Heart right ventricle (tissue), 16 donors: ENCODE data around the gene CD247. TPM values are rescaled to one million over a fixed set of nuclear protein-coding genes. Genes with fewer than 3 reads are reported as not detected.

Source experiments
- ATAC-seq, 8 donors: fragments of 200-7000 bp; cut with Tn5 transposase; one replicate each; pipeline ENCODE4 v1.9.1; 2020; ENCODE audit warnings: mild to moderate bottlenecking in 8 of 8, moderate library complexity in 8 of 8, moderate number of reproducible peaks in 1 of 8
- DNase-seq, 2 donors: peaks; one replicate each; pipeline ENCODE4 v3.0.0-alpha.2; 2020
- H3K27ac ChIP-seq, 10 donors: fragments of 200-600 bp; sonication (generic) in 2 of 10; one replicate each; pipeline versions ENCODE4 v1.5.0 to v1.8.0; 2020 to 2022; ENCODE audit warnings: mild to moderate bottlenecking in 3 of 10
- H3K27me3 ChIP-seq, 7 donors: fragments of 200-600 bp; one replicate each; pipeline ENCODE4 v1.8.0; 2021 to 2022; ENCODE audit warnings: mild to moderate bottlenecking in 2 of 7
- H3K36me3 ChIP-seq, 9 donors: fragments of 200-600 bp; sonication (generic) in 1 of 9; one replicate each; pipeline versions ENCODE4 v1.5.0 to v1.8.0; 2020 to 2022; ENCODE audit warnings: mild to moderate bottlenecking in 2 of 9
- H3K4me1 ChIP-seq, 9 donors: fragments of 200-600 bp; sonication (generic) in 1 of 9; one replicate each; pipeline versions ENCODE4 v1.5.0 to v1.8.0; 2020 to 2022; ENCODE audit warnings: mild to moderate bottlenecking in 4 of 9
- H3K4me3 ChIP-seq, 10 donors: fragments of 200-600 bp; sonication (generic) in 2 of 10; one replicate each; pipeline versions ENCODE4 v1.5.0 to v1.8.0; 2020 to 2022; ENCODE audit warnings: mild to moderate bottlenecking in 7 of 10, moderate library complexity in 2 of 10
- H3K9me3 ChIP-seq, 11 donors: fragments of 200-600 bp in 10 of 11; sonication (generic) in 2 of 11; one replicate each; pipeline versions ENCODE4 v1.5.0 to v1.8.0; 2013 to 2022; ENCODE audit warnings: mild to moderate bottlenecking in 2 of 11, control low read depth in 1 of 11, moderate library complexity in 1 of 11
- CTCF ChIP-seq, 9 donors: fragments of 200-600 bp; sonication (generic) in 2 of 9; IDR thresholded peaks; one replicate each; pipeline versions ENCODE4 v1.5.0 to v1.8.0; 2021 to 2022; ENCODE audit warnings: antibody characterized with exemption in 9 of 9, mild to moderate bottlenecking in 5 of 9, moderate library complexity in 1 of 9
- WGBS, 2 donors: extraction: QIAGEN DNeasy Blood & Tissue Kit; methylation state at CpG; one replicate each; pipeline ENCODE4 v1.1.7; 2013; ENCODE audit warnings: inconsistent platforms in 1 of 2; 5-methylcytosine and 5-hydroxymethylcytosine counted together
- intact Hi-C, 10 donors: fragments of 100-400 bp; cut with DNase I; formaldehyde crosslinking; loops; one replicate each; pipeline versions ENCODE4 v1.11.1 to v1.14.2; 2022
- polyA plus RNA-seq, 2 donors: library from polyadenylated mRNA; stranded (reverse); fragments of 200-250 nt; gene quantifications; one replicate each; pipeline ENCODE4 v1.2.3, GENCODE V29; 2013
- total RNA-seq, 10 donors: library from RNA; stranded (reverse); fragmentation: NEBNext Ultra II Directional in 3 of 10; extraction: Animal tissue kit (Norgen Biotek cat#: 25700) in 3 of 10; gene quantifications; one replicate each; pipeline versions ENCODE4 v1.2.1 to v1.2.4, GENCODE V29; 2021 to 2023
- donor health status: Arrhythmogenic right ventricular cardiomyopathy.
- donor health status: ischemic (EF 13 %, LVEDD 7.1; RV severe dilation, severe dysfunction).
- donor health status: healthy with polysubstance abuse.
- donor health status: DM: no; HTN: yes; CAD: no.
- donor health status: DM: no; HTN: no; CAD: no.
- donor health status: ischemic (EF 25% LVEDD 6.9; RV normal size, moderate dysfunction).
- donor health status: ischemic (EF 25% LVEDD 5.7; RV mildly dilated, moderate dysfunction).
- donor health status: healthy.
- donor health status: DM: yes; HTN: yes; CAD: no.
- donor health status: Ischemic cardiomyopathy.
- donor health status: ischemic (EF 35%, LVEDD 5.7; RV mildly dilated, moderate dysfunction).
- donor health status: nonischemic (EF 11% LVEDD 7.7; RV severe dilation, severe dysfunction).
- donor health status: DM: yes; HTN: yes; CAD: no.
- donor health status: PGD.
- donor health status: ischemic (EF 29% LVEDD 5.4; RV normal size, mild dysfunction).
- donor health status: nonischemic (EF 23%, LVEDD 6.1; RV moderate dilation, normal function).

The CD247 gene
- total and polyA plus RNA-seq, 12 donors: 0.31 to 6.5 (median 0.66) TPM; not detected in 1

GRCh38 chr1:167388976-167389375 lies 129.4 kb downstream of the CD247 start:
- H3K9me3 ChIP-seq: no peaks in the 10 kb centered on the region
- H3K27me3 ChIP-seq: no peaks in the 10 kb centered on the region
- peaks cover 0 to 78% (median 16%) of the 10 kb centered on the region in 9 donors for H3K36me3 ChIP-seq
- WGBS, 2 donors: 98 to 99% methylated on average over 1 of the region's 1 CpG
- TF ChIP-seq CTCF (IDR thresholded peaks at IDR 0.05): no peak
- H3K27ac ChIP-seq: no peak overlapping the region
- H3K4me3 ChIP-seq: no peak overlapping the region
- no peak for ATAC-seq
- no peak for DNase-seq
- H3K4me1 ChIP-seq: peaks cover 0 to 7% (median 0%) of the 10 kb centered on the region in 9 donors
- intact Hi-C loops: no loop called here

GRCh38 chr1:167387251-167387910 lies 130.9 kb downstream of the CD247 start:
- WGBS, 2 donors: 92 to 97% methylated on average over 7 of the region's 7 CpGs
- intact Hi-C loops: no loop called here

More at GRCh38 chr1:167387251-167387910, 130.9 kb downstream of the CD247 start:
- peaks cover 0 to 7% (median 0%) of the 10 kb centered on the region in 9 donors for H3K4me1 ChIP-seq
- H3K27ac ChIP-seq: peak overlapping the region in 1 of 10 donors; percentile 37
- peaks cover 0 to 80% (median 17%) of the 10 kb centered on the region in 9 donors for H3K36me3 ChIP-seq
- TF ChIP-seq CTCF (IDR thresholded peaks at IDR 0.05): no peak
- H3K27me3 ChIP-seq: no peaks in the 10 kb centered on the region
- ATAC-seq (peak in 3 of 8 donors; percentile 34 to 52 (median 49)), DNase-seq (no peak)
- no peak overlapping the region for H3K4me3 ChIP-seq
- H3K9me3 ChIP-seq: no peaks in the 10 kb centered on the region

Other genes starting within 250 kb of the CD247 start
- 100 to 1,000 TPM in 1 of 10 donors, 10 to 100 TPM in 9; 56.9 to 113 (median 76.7) TPM for gene CREG1, start 35.2 kb upstream of the CD247 start, total RNA-seq
- 10 to 100 TPM; 30.5 to 35.2 TPM for gene CREG1, start 35.2 kb upstream of the CD247 start, polyA plus RNA-seq
- 10 to 100 TPM; 27.9 to 50.2 (median 39.7) TPM for gene RCSD1, start 111.7 kb upstream of the CD247 start, total RNA-seq
- 10 to 100 TPM in 1 of 2 donors, 1 to 10 TPM in 1; 9.0 to 13.5 TPM for gene RCSD1, start 111.7 kb upstream of the CD247 start, polyA plus RNA-seq
- gene MPZL1, start 203.5 kb upstream of the CD247 start, total RNA-seq: 10 to 100 TPM; 15.6 to 52.5 (median 25.2) TPM
- 10 to 100 TPM; 12.8 to 24.0 TPM for gene MPZL1, start 203.5 kb upstream of the CD247 start, polyA plus RNA-seq